Tibial artery (tissue), 4 donors: ENCODE data around the gene POLD4.

Experiments used
- DNase-seq, 2 donors: peaks; one replicate each; pipeline ENCODE4 v3.0.0-alpha.2; 2019
- H3K27ac ChIP-seq, 2 donors: fragments of 200-600 bp; sonication (generic) in 1 of 2; 1 replicate in 1 of 2; 2 replicates in 1 of 2; pipeline ENCODE4 v1.5.1; 2018 to 2019; ENCODE audit warnings: mild to moderate bottlenecking in 1 of 2
- H3K27me3 ChIP-seq, 2 donors: fragments of 200-600 bp; sonication (generic) in 1 of 2; one replicate each; pipeline versions ENCODE4 v1.5.1 to v1.6.0; 2016 to 2019
- H3K36me3 ChIP-seq, 3 donors: fragments of 200-600 bp; sonication (generic) in 2 of 3; one replicate each; pipeline ENCODE4 v1.5.1; 2016 to 2019; ENCODE audit warnings: mild to moderate bottlenecking in 2 of 3
- H3K4me1 ChIP-seq, 4 donors: fragments of 200-600 bp; sonication (generic) in 2 of 4; 1 replicate in 3 of 4; 2 replicates in 1 of 4; pipeline ENCODE4 v1.5.1; 2016 to 2019
- H3K4me3 ChIP-seq, 2 donors: fragments of 200-600 bp; sonication (generic) in 1 of 2; 1 replicate in 1 of 2; 2 replicates in 1 of 2; pipeline ENCODE4 v1.5.1; 2018 to 2019; ENCODE audit warnings: mild to moderate bottlenecking in 2 of 2
- H3K9me3 ChIP-seq, 3 donors: fragments of 200-600 bp; sonication (generic) in 1 of 3; one replicate each; pipeline ENCODE4 v1.5.1; 2016 to 2019
- CTCF ChIP-seq, 2 experiments: fragments of 200-600 bp in 1 of 2; fragments of 450-650 bp in 1 of 2; IDR thresholded peaks; one replicate each; pipeline ENCODE4 v1.5.1; 2017 to 2019; ENCODE audit warnings: antibody characterized with exemption in 2 of 2, mild to moderate bottlenecking in 1 of 2, moderate library complexity in 1 of 2
- intact Hi-C: fragments of 100-400 bp; cut with DNase I; formaldehyde crosslinking; loops from one replicate; pipeline ENCODE4 v1.15.0; 2023; ENCODE audit warnings: low total_unique reads

The POLD4 gene

GRCh38 chr11:67365736-67366444 lies 12.5 kb upstream of the POLD4 start:
- intact Hi-C loops = no loop called here
- TF ChIP-seq CTCF (IDR thresholded peaks at IDR 0.05) = no peak
- Histone ChIP-seq H3K9me3 (no peaks in the 10 kb centered on the region), H3K4me3 (no peak overlapping the region), H3K36me3 (peaks cover 0 to 15% (median 12%) of the 10 kb centered on the region in 3 donors), H3K27ac (peak overlapping the region; percentile 52 to 64), H3K27me3 (no peaks in the 10 kb centered on the region), H3K4me1 (peaks cover 0 to 25% (median 22%) of the 10 kb centered on the region in 4 donors)
- no peak for DNase-seq

- no peak overlapping the region for H3K27ac ChIP-seq
- H3K36me3 ChIP-seq = peaks cover 0 to 15% (median 12%) of the 10 kb centered on the region in 3 donors
- H3K27me3 ChIP-seq = no peaks in the 10 kb centered on the region
- H3K4me3 ChIP-seq = no peak overlapping the region
- DNase-seq = no peak
- no peak for TF ChIP-seq CTCF (IDR thresholded peaks at IDR 0.05)
- H3K4me1 ChIP-seq = peaks cover 0 to 21% (median 15%) of the 10 kb centered on the region in 4 donors
- H3K9me3 ChIP-seq = no peaks in the 10 kb centered on the region
- intact Hi-C loops = no loop called here
These were observed 11.7 kb upstream of the POLD4 start for GRCh38 chr11:67364783-67365722.

GRCh38 chr11:67364169-67364568 lies 10.8 kb upstream of the POLD4 start:
- no peak for TF ChIP-seq CTCF (IDR thresholded peaks at IDR 0.05)
- no peak overlapping the region for H3K4me3 ChIP-seq
- intact Hi-C loops = no loop called here
- H3K27me3 ChIP-seq = no peaks in the 10 kb centered on the region
- peaks cover 0 to 15% (median 12%) of the 10 kb centered on the region in 3 donors for H3K36me3 ChIP-seq
- no peak overlapping the region for H3K27ac ChIP-seq
- H3K9me3 ChIP-seq = no peaks in the 10 kb centered on the region
- no peak for DNase-seq
- peaks cover 0 to 21% (median 14%) of the 10 kb centered on the region in 4 donors for H3K4me1 ChIP-seq

- intact Hi-C loops = no loop called here
- H3K27ac ChIP-seq = peak overlapping the region; percentile 96 to 97
- H3K4me3 ChIP-seq = no peak overlapping the region
- no peak for TF ChIP-seq CTCF (IDR thresholded peaks at IDR 0.05)
- H3K4me1 ChIP-seq = peaks cover 8 to 46% (median 35%) of the 10 kb centered on the region in 4 donors
- no peaks in the 10 kb centered on the region for H3K27me3 ChIP-seq
- H3K36me3 ChIP-seq = no peaks in the 10 kb centered on the region
- DNase-seq = no peak
- H3K9me3 ChIP-seq = no peaks in the 10 kb centered on the region
These were observed 4.7 kb upstream of the POLD4 start for GRCh38 chr11:67357831-67358670.

- peak; percentile 58 to 79 for DNase-seq
- H3K4me1 ChIP-seq = peaks cover 8 to 53% (median 40%) of the 10 kb centered on the region in 4 donors
- H3K36me3 ChIP-seq = no peaks in the 10 kb centered on the region
- H3K9me3 ChIP-seq = no peaks in the 10 kb centered on the region
- intact Hi-C loops = no loop called here
- no peaks in the 10 kb centered on the region for H3K27me3 ChIP-seq
- peak overlapping the region; percentile 96 to 97 for H3K27ac ChIP-seq
- peak; percentile 92 to 93 for TF ChIP-seq CTCF (IDR thresholded peaks at IDR 0.05)
- H3K4me3 ChIP-seq = no peak overlapping the region
These were observed 3.7 kb upstream of the POLD4 start for GRCh38 chr11:67356864-67357561.
